GM18505 (cell line): Measurements from ENCODE around the gene PPM1H.

ENCODE experiments used
- ATAC-seq: cut with Tn5 transposase; IDR thresholded peaks from one replicate; pipeline ENCODE4 v1.9.1; 2021; ENCODE audit not compliant: unreplicated experiment
- POLR2A ChIP-seq: IDR thresholded peaks from 4 replicates; pipeline ENCODE4 v1.6.1; 2011; ENCODE audit warnings: borderline replicate concordance; ENCODE audit not compliant: insufficient read depth, insufficient read length; ENCODE audit errors: extremely low read depth

PPM1H gene

GRCh38 chr12:62910549-62911169, 24.3 kb downstream of the PPM1H start:
- TF ChIP-seq POLR2A: no peak
- no peak for ATAC-seq

DNA sequence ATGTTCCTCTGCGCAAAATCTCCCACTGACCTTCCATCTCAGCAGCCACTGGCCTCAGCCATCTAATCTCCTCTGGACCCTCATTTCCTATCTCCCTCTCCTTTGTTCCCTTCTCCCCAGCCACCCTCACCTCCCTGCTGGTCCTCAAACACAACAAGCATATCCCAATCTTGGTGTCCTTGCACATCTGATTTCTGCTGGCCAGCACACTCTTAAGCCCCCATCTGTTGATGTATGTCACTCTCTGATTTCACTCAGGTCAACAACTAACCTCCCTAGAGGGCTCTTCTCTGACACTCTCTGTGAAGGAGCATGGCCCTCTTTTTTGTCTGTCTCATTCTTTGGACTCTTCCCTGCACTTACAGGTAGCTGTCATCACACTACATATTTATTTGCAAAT, 25.6 kb downstream of the PPM1H start:
- no peak for TF ChIP-seq POLR2A
- ATAC-seq: no peak

- TF ChIP-seq POLR2A: no peak
- no peak for ATAC-seq
Observed at GRCh38 chr12:62908674-62909073, 26.3 kb downstream of the PPM1H start.

- no peak for ATAC-seq
Observed at GRCh38 chr12:62907561-62907960, 27.4 kb downstream of the PPM1H start.

DNA sequence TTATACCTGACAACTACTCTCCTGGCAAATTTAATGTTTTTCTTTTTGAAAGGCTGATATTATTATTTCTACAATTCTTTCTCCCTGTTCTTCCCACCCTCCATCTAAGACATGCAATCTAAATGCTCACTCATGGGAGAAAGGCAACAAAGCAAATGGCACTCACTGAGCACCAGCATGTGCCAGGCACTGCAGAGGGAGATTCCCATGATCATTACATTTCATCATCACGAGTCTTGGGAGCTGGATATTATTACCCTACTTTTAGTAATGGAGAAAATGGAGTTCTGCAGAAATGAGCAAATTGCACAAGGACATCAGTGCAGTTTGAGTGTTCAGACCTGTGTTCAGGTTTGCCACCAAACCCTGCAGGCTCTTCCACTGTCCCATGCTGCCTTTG, 27.9 kb downstream of the PPM1H start:
- ATAC-seq: no peak
- TF ChIP-seq POLR2A: no peak

More at GRCh38 chr12:62907561-62907960, 27.4 kb downstream of the PPM1H start:
- TF ChIP-seq POLR2A: no peak

DNA sequence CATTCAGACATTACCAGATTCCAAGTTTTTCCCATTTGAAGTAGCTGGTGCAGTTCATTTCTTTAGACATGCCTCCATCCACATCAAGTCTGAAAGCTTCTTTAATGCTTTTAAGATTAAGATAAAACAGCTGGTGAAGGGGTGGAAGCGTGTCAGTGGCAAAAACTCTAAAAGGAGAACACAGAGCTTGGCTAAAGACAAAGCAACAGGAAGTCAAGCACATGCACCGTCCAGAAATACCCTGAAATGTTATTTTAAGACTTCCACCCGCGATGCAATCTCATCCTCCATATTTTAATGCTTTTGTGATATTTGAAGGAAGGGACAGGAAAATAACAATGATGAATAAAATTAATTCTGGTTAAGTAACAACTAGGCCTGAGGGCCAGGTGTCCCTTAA, 31.8 kb downstream of the PPM1H start:
- no peak for ATAC-seq
- no peak for TF ChIP-seq POLR2A

DNA sequence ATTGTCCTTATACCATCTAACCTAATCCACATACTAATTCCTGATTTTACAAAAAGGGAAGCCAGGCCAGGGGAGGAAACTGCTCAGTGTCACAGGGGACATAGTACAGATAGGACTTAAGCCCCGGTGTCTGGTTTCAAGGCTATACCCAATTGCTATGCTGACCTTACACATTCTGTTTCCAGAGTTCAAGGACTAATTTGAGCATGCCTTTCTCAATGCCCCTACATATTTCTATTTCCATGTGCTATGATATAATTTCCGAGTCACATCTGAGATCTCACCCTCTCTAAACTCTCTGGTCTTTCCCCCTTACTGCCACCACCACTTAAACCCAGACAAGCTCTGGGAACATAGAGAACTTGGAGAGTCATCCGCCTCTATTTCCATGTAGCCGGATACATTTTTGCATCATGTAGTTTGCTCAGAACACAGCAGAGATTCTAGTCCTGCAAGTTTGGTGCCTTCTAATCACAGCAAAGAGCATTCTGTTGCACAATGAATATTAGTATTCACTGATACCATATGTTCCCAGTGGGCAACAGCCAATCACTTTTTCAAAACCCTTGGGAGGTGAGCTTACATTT, 34.2 kb downstream of the PPM1H start:
- TF ChIP-seq POLR2A: no peak
- no peak for ATAC-seq

DNA sequence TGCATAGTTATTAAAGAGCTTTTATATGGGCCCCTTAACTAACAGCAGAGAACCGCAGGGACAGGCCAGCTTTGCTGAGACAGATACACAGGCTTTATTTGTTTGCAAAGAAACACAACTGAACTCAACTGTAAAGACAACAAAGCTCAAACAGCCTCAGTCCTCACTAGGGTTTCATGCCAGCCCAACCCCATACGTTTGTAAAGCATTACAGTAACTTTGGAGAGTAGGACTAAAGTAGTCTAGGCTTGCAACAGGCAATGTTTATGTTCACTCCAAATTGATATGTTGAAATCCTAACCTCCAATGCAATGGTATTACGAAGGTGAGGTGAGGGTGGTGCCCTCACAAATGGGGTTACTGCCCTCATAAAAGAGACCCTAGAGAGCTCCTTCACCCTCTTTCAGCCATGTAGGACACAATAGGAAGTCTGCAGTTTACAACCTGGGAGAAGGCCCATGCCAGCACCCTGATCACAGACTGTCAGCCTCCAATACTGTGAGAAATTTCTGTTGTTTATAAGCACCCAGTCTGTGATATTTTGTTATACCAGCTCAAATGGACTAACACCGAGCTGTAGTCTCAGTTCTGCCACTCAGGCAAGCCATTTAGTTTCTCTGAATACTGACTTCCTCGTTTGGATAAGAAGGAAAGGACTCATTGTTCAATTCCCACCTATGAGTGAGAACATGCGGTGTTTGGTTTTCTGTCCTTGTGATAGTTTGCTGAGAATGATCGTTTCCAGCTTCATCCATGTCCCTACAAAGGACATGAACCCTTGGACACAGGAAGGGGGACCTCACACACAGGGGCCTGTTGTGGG, 35.2 kb downstream of the PPM1H start:
- no peak for TF ChIP-seq POLR2A
- no peak for ATAC-seq

GRCh38 chr12:62898526-62898925, 36.4 kb downstream of the PPM1H start:
- TF ChIP-seq POLR2A: no peak
- no peak for ATAC-seq

DNA sequence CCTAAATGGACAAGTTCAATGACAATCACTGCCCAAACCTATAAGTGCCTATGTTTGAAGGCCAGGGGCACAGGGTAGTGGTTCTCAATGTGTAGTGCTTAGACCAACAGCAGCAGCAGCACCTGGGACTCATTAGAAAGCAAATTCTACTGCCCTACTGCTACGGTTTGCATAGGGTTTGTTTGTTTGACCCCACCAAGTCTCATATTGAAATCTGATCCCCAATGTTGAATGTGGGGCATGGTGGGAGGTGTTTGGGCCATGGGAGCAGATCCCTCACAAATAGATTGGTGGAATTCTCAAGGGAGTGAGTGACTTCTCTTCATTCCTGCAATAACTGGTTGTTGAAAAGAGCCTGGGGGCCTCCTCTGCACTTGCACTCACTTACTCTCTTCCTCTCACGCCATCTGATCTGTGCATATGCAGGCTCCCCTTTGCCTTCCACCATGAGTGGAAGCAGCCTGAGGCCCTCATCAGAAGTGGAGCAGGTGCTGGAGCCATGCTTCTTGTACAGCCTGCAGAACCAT, 39.5 kb downstream of the PPM1H start:
- ATAC-seq: no peak
- TF ChIP-seq POLR2A: no peak

DNA sequence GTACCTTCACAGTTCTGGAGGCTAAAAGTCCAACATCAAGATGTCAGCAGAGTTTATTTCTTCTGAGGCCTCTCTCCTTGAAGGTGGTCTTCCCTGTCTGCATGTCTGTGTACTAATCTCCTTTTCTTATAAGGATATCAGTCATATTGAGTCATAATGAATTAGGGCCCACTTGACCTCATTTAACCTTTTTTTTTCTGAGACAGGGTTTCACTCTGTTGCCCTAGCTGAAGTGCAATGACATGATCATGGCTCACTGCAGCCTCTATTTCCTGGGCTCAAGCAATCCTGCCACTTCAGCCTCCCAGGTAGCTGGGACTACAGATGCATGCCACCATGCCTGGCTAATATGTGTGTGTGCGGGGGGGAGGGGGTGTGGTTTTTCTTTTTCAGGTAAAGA, 41.7 kb downstream of the PPM1H start:
- no peak for TF ChIP-seq POLR2A
- no peak for ATAC-seq

GRCh38 chr12:62891805-62892549, 43.0 kb downstream of the PPM1H start:
- TF ChIP-seq POLR2A: no peak
- ATAC-seq: no peak
